Aorta (tissue), 4 donors: ENCODE measurements around the gene TRIAP1. TPM values are rescaled to one million over a fixed set of nuclear protein-coding genes. Genes with fewer than 3 reads are reported as not detected.

Source experiments
- polyA plus RNA-seq, 2 donors: library from polyadenylated mRNA; stranded (reverse); fragments of 200-250 nt; gene quantifications; one replicate each; pipeline ENCODE4 v1.2.3, GENCODE V29; 2013
- total RNA-seq, 2 donors: library from RNA; stranded (reverse); fragmentation: NEBNext Ultra II Directional; extraction: Animal tissue kit (Norgen Biotek cat#: 25700); gene quantifications; one replicate each; pipeline ENCODE4 v1.2.1, GENCODE V29; 2021
- donor health status: healthy with polysubstance abuse.
- donor health status: Bipolar disorder and iron deficiency.
- donor health status: DM: no; HTN: no; CAD: no.
- donor health status: DM: yes; HTN: yes; CAD: no.

Gene TRIAP1
- total and polyA plus RNA-seq, 4 donors: 13.0 to 43.1 (median 16.9) TPM

Other genes with a start within 250 kb of the TRIAP1 start
- 1,000 to 10,000 TPM; 1,136 to 1,236 TPM for gene RPLP0, start 245.3 kb downstream of the TRIAP1 start, total RNA-seq
- gene RPLP0, start 245.3 kb downstream of the TRIAP1 start, polyA plus RNA-seq: 1,000 to 10,000 TPM; 2,250 to 2,543 TPM
- gene PXN, start 180.7 kb downstream of the TRIAP1 start, total RNA-seq: 100 to 1,000 TPM; 111 to 138 TPM
- 10 to 100 TPM; 31.3 to 79.9 TPM for gene PXN, start 180.7 kb downstream of the TRIAP1 start, polyA plus RNA-seq
- gene RNU4-2, start 154.5 kb downstream of the TRIAP1 start, total RNA-seq: over 10,000 TPM; 15,052 to 24,410 TPM
- gene RNU4-2, start 154.5 kb downstream of the TRIAP1 start, polyA plus RNA-seq: not detected
- gene RNU4-1, start 153.1 kb downstream of the TRIAP1 start, total RNA-seq: 1,000 to 10,000 TPM; 1,718 to 2,225 TPM
- gene RNU4-1, start 153.1 kb downstream of the TRIAP1 start, polyA plus RNA-seq: not detected
- gene SIRT4, start 144.1 kb downstream of the TRIAP1 start, total RNA-seq: 1 to 10 TPM in 1 of 2 donors, under 1 TPM in 1; 0.39 to 1.6 TPM
- gene SIRT4, start 144.1 kb downstream of the TRIAP1 start, polyA plus RNA-seq: 1 to 10 TPM; 1.8 to 2.5 TPM
- 1 to 10 TPM in 1 of 2 donors, under 1 TPM in 1; 0.91 to 1.2 TPM for gene PLA2G1B, start 118.6 kb downstream of the TRIAP1 start, total RNA-seq
- gene PLA2G1B, start 118.6 kb downstream of the TRIAP1 start, polyA plus RNA-seq: 1 to 10 TPM; 2.0 to 3.9 TPM
- gene MSI1, start 77.2 kb downstream of the TRIAP1 start, total RNA-seq: 1 to 10 TPM in 1 of 2 donors, under 1 TPM in 1; 0.32 to 1.3 TPM
- gene MSI1, start 77.2 kb downstream of the TRIAP1 start, polyA plus RNA-seq: under 1 TPM in 1 of 2 donors, not detected in 1; 0.75 TPM
- 100 to 1,000 TPM; 176 to 246 TPM for gene COX6A1, start 8.3 kb downstream of the TRIAP1 start, total RNA-seq
- 100 to 1,000 TPM; 355 to 498 TPM for gene COX6A1, start 8.3 kb downstream of the TRIAP1 start, polyA plus RNA-seq
- 10 to 100 TPM; 22.1 to 24.5 TPM for gene GATC, start 60 bp upstream of the TRIAP1 start, total RNA-seq
- gene GATC, start 60 bp upstream of the TRIAP1 start, polyA plus RNA-seq: 10 to 100 TPM in 1 of 2 donors, 1 to 10 TPM in 1; 9.8 to 11.5 TPM
- 10 to 100 TPM; 91.2 to 96.6 TPM for gene SRSF9, start 23.4 kb upstream of the TRIAP1 start, total RNA-seq
- gene SRSF9, start 23.4 kb upstream of the TRIAP1 start, polyA plus RNA-seq: 10 to 100 TPM; 77.5 to 95.8 TPM
- gene DYNLL1, start 49.7 kb upstream of the TRIAP1 start, total RNA-seq: 100 to 1,000 TPM; 236 to 262 TPM
- 100 to 1,000 TPM; 287 to 686 TPM for gene DYNLL1, start 49.7 kb upstream of the TRIAP1 start, polyA plus RNA-seq
- 10 to 100 TPM; 12.0 to 18.3 TPM for gene COQ5, start 82.8 kb upstream of the TRIAP1 start, total RNA-seq
- gene COQ5, start 82.8 kb upstream of the TRIAP1 start, polyA plus RNA-seq: 10 to 100 TPM; 25.0 to 26.0 TPM
- 100 to 1,000 TPM; 184 to 200 TPM for gene RNF10, start 88.0 kb upstream of the TRIAP1 start, total RNA-seq
- gene RNF10, start 88.0 kb upstream of the TRIAP1 start, polyA plus RNA-seq: 100 to 1,000 TPM in 1 of 2 donors, 10 to 100 TPM in 1; 74.0 to 156 TPM
- 10 to 100 TPM; 18.2 to 26.0 TPM for gene POP5, start 135.0 kb upstream of the TRIAP1 start, total RNA-seq
- 10 to 100 TPM; 33.8 to 69.7 TPM for gene POP5, start 135.0 kb upstream of the TRIAP1 start, polyA plus RNA-seq
- 1 to 10 TPM; 1.7 to 3.0 TPM for gene CABP1, start 194.2 kb upstream of the TRIAP1 start, total RNA-seq
- 1 to 10 TPM in 1 of 2 donors, not detected in 1; 1.7 TPM for gene CABP1, start 194.2 kb upstream of the TRIAP1 start, polyA plus RNA-seq
- gene MLEC, start 240.8 kb upstream of the TRIAP1 start, total RNA-seq: 10 to 100 TPM; 67.4 to 92.0 TPM
- 10 to 100 TPM; 19.7 to 27.7 TPM for gene MLEC, start 240.8 kb upstream of the TRIAP1 start, polyA plus RNA-seq